ENCODE data around the gene SPATA18.

Gene SPATA18

GRCh38 chr4:52091801-52092200 is 40.7 kb downstream of the SPATA18 start:
- Histone ChIP-seq H3K79me2 (ENCODE audit: low read length) (no peaks in the 10 kb centered on the region), H3K4me1 (ENCODE audit: low read length) (no peaks in the 10 kb centered on the region), H3K27ac (ENCODE audit: low read length) (no peak overlapping the region), H3K36me3 (replicated peaks; ENCODE audit: low read depth, low read length) (no peaks in the 10 kb centered on the region), H3K9me3 (ENCODE audit: insufficient read depth, low read length) (no peaks in the 10 kb centered on the region), H3K4me3 (ENCODE audit: low read length) (no peak overlapping the region), H2AFZ (ENCODE audit: low read depth, low read length) (no peak overlapping the region), H3K4me2 (ENCODE audit: low read length) (no peak overlapping the region), H3K9ac (ENCODE audit: low read length) (no peak overlapping the region), H4K20me1 (ENCODE audit: insufficient read depth, low read length) (no peaks in the 10 kb centered on the region), H3K27me3 (ENCODE audit: low read depth, low read length) (no peaks in the 10 kb centered on the region)
- TF ChIP-seq CTCF (IDR thresholded peaks at IDR 0.05; ENCODE audit: low read depth, low read length): no peak

- H3K27me3 ChIP-seq (ENCODE audit: low read depth, low read length): no peaks in the 10 kb centered on the region
- no peaks in the 10 kb centered on the region for H3K36me3 ChIP-seq (replicated peaks; ENCODE audit: low read depth, low read length)
- TF ChIP-seq EZH2phosphoT487 (IDR thresholded peaks at IDR 0.05; ENCODE audit: low read depth): no peak
- TF ChIP-seq CTCF (IDR thresholded peaks at IDR 0.05; ENCODE audit: low read depth, low read length): no peak
- H3K27ac ChIP-seq (ENCODE audit: low read length): no peak overlapping the region
- H3K9ac ChIP-seq (ENCODE audit: low read length): no peak overlapping the region
- no peak overlapping the region for H2AFZ ChIP-seq (ENCODE audit: low read depth, low read length)
- no peaks in the 10 kb centered on the region for H3K79me2 ChIP-seq (ENCODE audit: low read length)
- H3K9me3 ChIP-seq (ENCODE audit: insufficient read depth, low read length): no peaks in the 10 kb centered on the region
- no peaks in the 10 kb centered on the region for H4K20me1 ChIP-seq (ENCODE audit: insufficient read depth, low read length)
- H3K4me3 ChIP-seq (ENCODE audit: low read length): no peak overlapping the region
- H3K4me1 ChIP-seq (ENCODE audit: low read length): no peaks in the 10 kb centered on the region
- no peak overlapping the region for H3K4me2 ChIP-seq (ENCODE audit: low read length)
Measured at GRCh38 chr4:52093466-52093865, 42.4 kb downstream of the SPATA18 start.

- Histone ChIP-seq H3K4me2 (ENCODE audit: low read length) (no peak overlapping the region), H3K27ac (ENCODE audit: low read length) (no peak overlapping the region), H3K4me3 (ENCODE audit: low read length) (no peak overlapping the region), H2AFZ (ENCODE audit: low read depth, low read length) (no peak overlapping the region), H3K4me1 (ENCODE audit: low read length) (no peaks in the 10 kb centered on the region), H3K27me3 (ENCODE audit: low read depth, low read length) (no peaks in the 10 kb centered on the region), H3K9ac (ENCODE audit: low read length) (no peak overlapping the region), H3K9me3 (ENCODE audit: insufficient read depth, low read length) (no peaks in the 10 kb centered on the region), H4K20me1 (ENCODE audit: insufficient read depth, low read length) (no peaks in the 10 kb centered on the region), H3K79me2 (ENCODE audit: low read length) (no peaks in the 10 kb centered on the region), H3K36me3 (replicated peaks; ENCODE audit: low read depth, low read length) (no peaks in the 10 kb centered on the region)
- TF ChIP-seq EZH2phosphoT487 (IDR thresholded peaks at IDR 0.05; ENCODE audit: low read depth): no peak
- no peak for TF ChIP-seq CTCF (IDR thresholded peaks at IDR 0.05; ENCODE audit: low read depth, low read length)
Measured at GRCh38 chr4:52094376-52095145, 43.5 kb downstream of the SPATA18 start.

- H3K27ac ChIP-seq (ENCODE audit: low read length): no peak overlapping the region
- H3K9ac ChIP-seq (ENCODE audit: low read length): no peak overlapping the region
- no peaks in the 10 kb centered on the region for H3K27me3 ChIP-seq (ENCODE audit: low read depth, low read length)
- no peak overlapping the region for H3K4me2 ChIP-seq (ENCODE audit: low read length)
- no peaks in the 10 kb centered on the region for H3K36me3 ChIP-seq (replicated peaks; ENCODE audit: low read depth, low read length)
- no peaks in the 10 kb centered on the region for H3K4me1 ChIP-seq (ENCODE audit: low read length)
- no peaks in the 10 kb centered on the region for H3K79me2 ChIP-seq (ENCODE audit: low read length)
- no peaks in the 10 kb centered on the region for H4K20me1 ChIP-seq (ENCODE audit: insufficient read depth, low read length)
- no peak overlapping the region for H2AFZ ChIP-seq (ENCODE audit: low read depth, low read length)
- H3K9me3 ChIP-seq (ENCODE audit: insufficient read depth, low read length): no peaks in the 10 kb centered on the region
- H3K4me3 ChIP-seq (ENCODE audit: low read length): no peak overlapping the region
- no peak for TF ChIP-seq EZH2phosphoT487 (IDR thresholded peaks at IDR 0.05; ENCODE audit: low read depth)
- no peak for TF ChIP-seq CTCF (IDR thresholded peaks at IDR 0.05; ENCODE audit: low read depth, low read length)
Measured at GRCh38 chr4:52095374-52095773, 44.3 kb downstream of the SPATA18 start.
